Parathyroid adenoma (tissue), 2 donors: ENCODE results near the gene TSPEAR.
"Not testable (repeated sequence)": the region's sequence is repeated elsewhere in the genome, so short reads cannot be mapped to it uniquely, and the experiment has no call there.

ENCODE experiments used
- H2AFZ ChIP-seq: fragments of 300-600 bp; sonication (generic); one replicate; pipeline ENCODE4 v1.7.0; 2017; ENCODE audit warnings: antibody characterized with exemption, mild to moderate bottlenecking
- H3K27ac ChIP-seq: fragments of 300-600 bp; sonication (generic); one replicate; pipeline ENCODE4 v1.7.0; 2017
- H3K27me3 ChIP-seq: fragments of 300-600 bp; sonication (generic); one replicate; pipeline ENCODE4 v1.7.0; 2017; ENCODE audit warnings: low read length; ENCODE audit not compliant: control insufficient read depth, insufficient read depth
- H3K36me3 ChIP-seq: fragments of 300-600 bp; sonication (generic); one replicate; pipeline ENCODE4 v1.7.0; 2017; ENCODE audit warnings: low read length; ENCODE audit not compliant: control insufficient read depth, insufficient read depth
- H3K4me1 ChIP-seq: fragments of 300-600 bp; sonication (generic); one replicate; pipeline ENCODE4 v1.7.0; 2017; ENCODE audit warnings: control low read depth
- H3K4me2 ChIP-seq: fragments of 300-600 bp; sonication (generic); one replicate; pipeline ENCODE4 v1.7.0; 2017; ENCODE audit warnings: low read length
- H3K4me3 ChIP-seq: fragments of 300-600 bp; sonication (generic); one replicate; pipeline ENCODE4 v1.7.0; 2017; ENCODE audit warnings: low read depth, low read length
- H3K79me2 ChIP-seq: fragments of 300-600 bp; sonication (generic); one replicate; pipeline ENCODE4 v1.7.0; 2017; ENCODE audit warnings: control low read depth
- H3K9ac ChIP-seq: fragments of 300-600 bp; sonication (generic); one replicate; pipeline ENCODE4 v1.7.0; 2017; ENCODE audit warnings: mild to moderate bottlenecking
- H3K9me3 ChIP-seq: fragments of 300-600 bp; sonication (generic); one replicate; pipeline ENCODE4 v1.7.0; 2017; ENCODE audit warnings: low read length; ENCODE audit not compliant: control insufficient read depth
- TF ChIP-seq, protein P1 (sequence below): fragments of 300-600 bp; sonication (generic); IDR thresholded peaks from one replicate; pipeline ENCODE4 v1.7.0; 2017; ENCODE audit warnings: antibody characterized with exemption, mild to moderate bottlenecking
- donor health status: primary hyperparathyroidism.

TSPEAR gene

DNA sequence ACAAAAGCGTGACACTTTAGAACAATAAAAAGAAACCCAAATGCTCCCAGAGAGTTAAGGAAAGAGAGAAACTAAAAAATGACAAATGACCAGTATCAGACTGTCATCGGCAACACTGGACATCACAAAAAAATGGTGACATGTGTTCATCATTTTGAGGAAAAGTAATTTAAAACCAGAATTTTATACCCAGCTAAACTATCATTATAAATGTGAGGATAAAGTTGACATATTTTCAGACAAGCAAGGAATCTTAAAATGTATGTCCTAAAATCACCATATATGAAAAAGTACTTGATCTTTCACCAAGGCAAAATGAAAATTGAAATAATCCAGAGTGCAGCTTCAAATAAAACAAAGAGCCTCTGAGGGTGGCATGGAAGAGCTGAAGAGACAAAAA lies 66.5 kb downstream of the TSPEAR start:
- H2AFZ ChIP-seq = no peak overlapping the region
- H3K9ac ChIP-seq = no peak overlapping the region
- TF ChIP-seq, protein P1, sequence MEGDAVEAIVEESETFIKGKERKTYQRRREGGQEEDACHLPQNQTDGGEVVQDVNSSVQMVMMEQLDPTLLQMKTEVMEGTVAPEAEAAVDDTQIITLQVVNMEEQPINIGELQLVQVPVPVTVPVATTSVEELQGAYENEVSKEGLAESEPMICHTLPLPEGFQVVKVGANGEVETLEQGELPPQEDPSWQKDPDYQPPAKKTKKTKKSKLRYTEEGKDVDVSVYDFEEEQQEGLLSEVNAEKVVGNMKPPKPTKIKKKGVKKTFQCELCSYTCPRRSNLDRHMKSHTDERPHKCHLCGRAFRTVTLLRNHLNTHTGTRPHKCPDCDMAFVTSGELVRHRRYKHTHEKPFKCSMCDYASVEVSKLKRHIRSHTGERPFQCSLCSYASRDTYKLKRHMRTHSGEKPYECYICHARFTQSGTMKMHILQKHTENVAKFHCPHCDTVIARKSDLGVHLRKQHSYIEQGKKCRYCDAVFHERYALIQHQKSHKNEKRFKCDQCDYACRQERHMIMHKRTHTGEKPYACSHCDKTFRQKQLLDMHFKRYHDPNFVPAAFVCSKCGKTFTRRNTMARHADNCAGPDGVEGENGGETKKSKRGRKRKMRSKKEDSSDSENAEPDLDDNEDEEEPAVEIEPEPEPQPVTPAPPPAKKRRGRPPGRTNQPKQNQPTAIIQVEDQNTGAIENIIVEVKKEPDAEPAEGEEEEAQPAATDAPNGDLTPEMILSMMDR = no peak
- H3K4me1 ChIP-seq = no peaks in the 10 kb centered on the region
- H3K4me3 ChIP-seq = no peak overlapping the region
- no peaks in the 10 kb centered on the region for H3K36me3 ChIP-seq
- H3K27me3 ChIP-seq = no peaks in the 10 kb centered on the region
- H3K4me2 ChIP-seq = no peak overlapping the region
- no peaks in the 10 kb centered on the region for H3K9me3 ChIP-seq
- H3K27ac ChIP-seq = no peak overlapping the region
- H3K79me2 ChIP-seq = no peaks in the 10 kb centered on the region

GRCh38 chr21:44643741-44644310 lies 67.5 kb downstream of the TSPEAR start:
- H3K4me2 ChIP-seq = no peak overlapping the region
- TF ChIP-seq, protein P1 = no peak
- no peaks in the 10 kb centered on the region for H3K9me3 ChIP-seq
- no peaks in the 10 kb centered on the region for H3K36me3 ChIP-seq
- no peak overlapping the region for H3K4me3 ChIP-seq
- H3K9ac ChIP-seq = no peak overlapping the region
- H2AFZ ChIP-seq = no peak overlapping the region
- no peaks in the 10 kb centered on the region for H3K79me2 ChIP-seq
- no peaks in the 10 kb centered on the region for H3K4me1 ChIP-seq
- no peak overlapping the region for H3K27ac ChIP-seq
- no peaks in the 10 kb centered on the region for H3K27me3 ChIP-seq

DNA sequence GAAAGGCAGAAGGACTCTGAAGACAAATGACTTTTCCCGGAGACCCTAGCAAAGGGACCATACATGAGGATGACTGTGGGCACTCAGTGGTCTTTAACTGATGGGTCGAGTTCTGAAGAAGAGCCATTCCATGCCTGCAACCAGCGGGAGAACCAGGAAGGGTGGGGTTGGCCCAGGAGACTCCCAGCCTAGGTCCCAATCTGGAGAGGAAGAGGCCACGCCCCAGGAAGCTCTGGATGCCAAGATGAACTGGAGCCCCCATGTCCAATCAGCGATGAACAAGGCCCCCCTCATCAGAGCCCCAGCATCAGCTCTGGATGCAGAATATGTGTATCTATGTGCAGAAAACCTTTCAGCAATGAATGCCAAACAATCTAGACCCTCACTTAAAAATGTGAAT lies 70.6 kb downstream of the TSPEAR start:
- TF ChIP-seq, protein P1 = no peak
- H3K9ac ChIP-seq = no peak overlapping the region
- no peaks in the 10 kb centered on the region for H3K9me3 ChIP-seq
- no peaks in the 10 kb centered on the region for H3K4me1 ChIP-seq
- H3K27ac ChIP-seq = no peak overlapping the region
- H3K4me2 ChIP-seq = no peak overlapping the region
- H2AFZ ChIP-seq = no peak overlapping the region
- H3K27me3 ChIP-seq = no peaks in the 10 kb centered on the region
- H3K4me3 ChIP-seq = no peak overlapping the region
- no peaks in the 10 kb centered on the region for H3K79me2 ChIP-seq
- no peaks in the 10 kb centered on the region for H3K36me3 ChIP-seq

GRCh38 chr21:44639331-44639655 lies 72.1 kb downstream of the TSPEAR start:
- H2AFZ ChIP-seq = no peak overlapping the region
- no peak overlapping the region for H3K4me2 ChIP-seq
- H3K9me3 ChIP-seq = no peaks in the 10 kb centered on the region
- no peaks in the 10 kb centered on the region for H3K27me3 ChIP-seq
- no peak overlapping the region for H3K27ac ChIP-seq
- no peaks in the 10 kb centered on the region for H3K4me1 ChIP-seq
- TF ChIP-seq, protein P1 = no peak
- H3K4me3 ChIP-seq = no peak overlapping the region
- no peaks in the 10 kb centered on the region for H3K79me2 ChIP-seq
- H3K36me3 ChIP-seq = no peaks in the 10 kb centered on the region
- H3K9ac ChIP-seq = no peak overlapping the region

DNA sequence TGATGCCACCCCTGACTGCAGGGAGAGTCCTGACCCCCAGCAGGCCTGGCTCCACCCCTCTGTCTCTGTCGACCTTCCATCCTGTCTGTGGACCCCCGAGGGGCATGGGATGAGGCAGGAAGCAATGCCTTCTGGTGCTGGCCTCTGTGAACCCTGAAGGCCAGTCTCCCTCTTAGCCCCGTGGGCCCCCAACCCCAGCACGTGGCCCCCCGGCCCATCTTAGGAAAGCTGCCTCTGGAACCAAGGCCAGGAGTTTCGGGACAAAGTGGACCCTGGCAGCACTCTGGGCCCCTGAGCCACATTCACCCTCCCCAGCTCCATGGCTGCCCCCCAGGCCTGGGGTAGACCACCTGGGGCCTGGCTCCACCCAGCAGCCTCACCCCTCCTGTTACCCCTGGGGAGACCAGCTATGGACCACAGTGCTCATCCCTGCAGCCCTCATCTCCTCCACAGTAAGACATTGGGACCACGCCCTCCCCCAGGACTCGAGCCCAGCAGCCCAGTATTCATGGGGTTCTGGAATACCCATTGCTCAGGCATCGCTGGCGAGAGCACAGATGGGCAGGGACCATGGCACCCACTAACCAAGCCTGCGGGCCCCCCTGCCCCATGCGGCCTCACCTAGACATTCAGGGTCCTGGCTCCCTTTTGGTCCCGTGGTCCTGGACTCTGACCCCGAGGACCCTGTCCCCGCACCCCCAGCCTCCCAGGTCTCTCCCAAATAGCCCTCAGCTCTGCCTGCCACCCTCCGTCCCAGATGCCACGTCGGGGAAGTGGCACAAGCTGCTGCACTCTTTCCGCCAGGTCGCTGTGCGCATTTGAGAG lies 72.7 kb downstream of the TSPEAR start:
- H3K27me3 ChIP-seq = not testable (repeated sequence)

GRCh38 chr21:44637851-44638348 lies 73.5 kb downstream of the TSPEAR start:
- H3K4me3 ChIP-seq, H3K4me1 ChIP-seq, H3K9ac ChIP-seq, H3K27me3 ChIP-seq, H3K79me2 ChIP-seq, H3K36me3 ChIP-seq, H3K27ac ChIP-seq, H3K9me3 ChIP-seq, H3K4me2 ChIP-seq, H2AFZ ChIP-seq: not testable (repeated sequence)

More for the DNA sequence above, 72.7 kb downstream of the TSPEAR start:
- not testable (repeated sequence) for H3K4me3 ChIP-seq, H3K27ac ChIP-seq, H3K4me2 ChIP-seq, H3K79me2 ChIP-seq, H3K9me3 ChIP-seq, H3K36me3 ChIP-seq, H3K9ac ChIP-seq, H2AFZ ChIP-seq, H3K4me1 ChIP-seq
